ENCODE results near the gene RTN3.
A peak's percentile ranks its signal among the peaks of the same experiment; 100 is the strongest.

RTN3 gene

GRCh38 chr11:63745304-63746170, 64.2 kb downstream of the RTN3 start:
- DNase-seq, result no peak

DNA sequence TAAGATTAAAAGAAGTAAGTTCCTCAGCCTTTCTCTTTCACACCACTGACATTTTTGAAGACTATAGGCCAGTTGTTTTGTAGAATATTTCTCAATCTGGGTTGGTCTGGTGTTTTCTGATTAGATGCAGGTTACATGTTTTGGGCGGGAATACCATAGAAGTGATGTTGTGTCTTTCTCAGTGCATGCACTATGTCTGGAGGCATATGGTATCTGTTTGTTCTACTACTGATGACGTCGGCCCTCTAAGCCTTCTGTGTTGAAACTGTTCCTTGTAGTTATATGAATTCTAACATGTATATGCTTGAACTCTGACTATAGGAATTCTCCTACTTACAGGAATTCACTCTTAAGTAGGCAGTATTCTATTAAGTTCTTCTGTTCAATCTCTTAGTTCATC, 65.7 kb downstream of the RTN3 start:
- DNase-seq, result no peak

DNA sequence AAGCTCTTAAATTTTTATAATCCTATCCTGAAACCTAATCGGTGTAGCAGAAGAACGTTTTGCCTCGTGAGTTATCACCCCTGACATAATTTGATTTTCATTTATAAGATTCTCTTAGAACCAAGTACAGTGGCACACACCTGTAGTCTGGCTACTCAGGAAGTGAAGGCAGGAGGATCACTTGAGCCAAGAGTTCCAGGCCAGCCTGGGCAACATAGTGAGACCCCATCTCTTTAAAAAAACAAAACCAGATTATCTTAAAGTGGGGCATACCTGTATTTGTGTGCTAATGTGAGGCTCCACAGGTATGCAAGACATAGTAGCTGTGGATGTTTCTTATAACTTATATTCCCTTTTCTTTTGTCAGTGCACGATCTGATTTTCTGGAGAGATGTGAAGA, 68.3 kb downstream of the RTN3 start:
- DNase-seq, result no peak

GRCh38 chr11:63756919-63757761, 75.8 kb downstream of the RTN3 start:
- DNase-seq, result no peak

DNA sequence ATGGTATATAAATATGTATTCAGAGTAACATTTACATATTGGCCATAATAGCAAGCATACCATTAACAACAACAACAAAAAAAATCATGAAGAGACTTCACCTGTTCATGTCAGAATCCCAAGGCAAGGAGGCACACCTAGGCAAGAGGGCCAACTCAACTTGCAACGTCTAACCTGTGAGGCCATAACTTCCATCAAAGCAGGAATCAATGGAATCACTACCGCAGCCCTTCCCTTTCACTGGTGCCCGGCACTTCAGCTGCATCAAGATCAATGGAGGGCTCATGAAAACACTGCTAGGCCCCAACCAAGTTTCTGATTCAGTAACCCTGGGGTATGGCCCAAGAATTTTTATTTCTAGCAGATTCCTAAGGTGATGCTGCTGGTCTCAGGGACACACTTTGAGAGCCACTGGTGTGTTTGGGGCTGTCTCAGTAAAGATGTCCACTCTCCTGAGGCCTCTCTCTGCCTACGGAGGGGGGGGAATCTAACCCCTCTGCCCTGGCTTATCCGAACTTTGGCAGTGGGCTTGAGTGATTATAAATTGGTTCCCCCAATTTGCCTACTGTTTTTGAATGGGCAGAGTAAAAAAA, 79.3 kb downstream of the RTN3 start:
- DNase-seq, result no peak

DNA sequence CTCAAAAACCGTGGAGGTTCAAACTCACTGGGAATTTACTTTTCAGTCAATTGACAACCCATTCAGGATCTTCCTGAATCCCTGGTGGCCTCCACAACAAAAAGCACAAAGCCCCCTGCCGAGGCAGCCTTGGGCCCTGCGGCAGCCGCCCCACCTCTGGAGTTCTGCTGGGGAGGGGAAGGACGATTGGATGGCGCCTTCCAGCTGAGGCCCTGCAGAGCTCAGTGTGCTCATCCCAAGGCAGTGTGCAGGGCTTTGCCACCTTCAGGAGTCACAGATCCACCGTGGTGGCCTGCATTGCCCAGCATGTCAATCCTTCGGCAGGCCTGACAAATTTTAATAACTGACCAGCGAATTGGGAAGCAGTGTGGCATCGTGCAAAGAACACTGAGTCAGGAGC, 79.9 kb downstream of the RTN3 start:
- DNase-seq, result no peak

- DNase-seq, result no peak
Observed at GRCh38 chr11:63761931-63762653, 80.8 kb downstream of the RTN3 start.

DNA sequence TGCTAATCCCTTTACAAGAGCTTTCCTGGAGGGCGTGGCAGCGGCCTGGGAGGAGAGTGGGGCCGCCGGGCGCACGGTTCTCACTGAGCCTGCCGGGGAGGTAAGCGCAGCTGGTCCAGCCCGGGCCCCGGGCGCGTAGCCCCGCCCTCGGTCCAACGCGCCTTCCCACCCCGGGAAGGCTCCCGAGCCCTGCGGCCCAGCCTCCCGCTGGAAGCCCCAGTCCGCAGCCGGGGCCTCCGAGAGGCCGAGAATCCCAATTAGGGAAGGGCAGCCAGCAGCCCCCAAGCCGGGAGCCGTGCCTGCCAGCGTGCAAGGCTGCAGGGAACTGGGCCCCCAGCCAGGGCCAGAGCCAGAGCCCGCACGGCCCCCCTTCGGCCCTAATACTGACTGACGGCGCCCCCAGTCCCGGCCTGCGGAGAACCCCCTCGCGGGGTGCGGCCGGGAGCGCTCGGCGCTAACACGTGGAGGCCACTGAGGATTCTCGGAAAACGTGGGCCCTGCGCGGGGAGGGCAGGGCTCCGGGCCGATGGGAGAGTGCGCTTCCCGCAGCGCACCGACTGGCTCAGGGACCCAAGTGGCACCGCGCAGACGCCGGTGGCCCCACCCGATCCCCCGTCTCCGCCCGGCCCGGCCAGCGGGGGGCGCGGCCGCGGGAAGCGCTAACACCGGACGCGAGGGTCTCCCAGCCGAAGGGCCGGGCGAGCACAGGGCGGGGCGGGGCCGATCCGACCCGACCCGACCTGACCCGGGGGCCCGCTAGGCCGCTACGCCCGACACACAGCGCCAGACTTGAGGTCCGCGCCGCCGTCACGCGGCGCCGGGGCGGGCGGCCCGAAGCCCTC, 81.6 kb downstream of the RTN3 start:
- DNase-seq, result peak; percentile 24

GRCh38 chr11:63763496-63764339, 82.4 kb downstream of the RTN3 start:
- no peak for DNase-seq

DNA sequence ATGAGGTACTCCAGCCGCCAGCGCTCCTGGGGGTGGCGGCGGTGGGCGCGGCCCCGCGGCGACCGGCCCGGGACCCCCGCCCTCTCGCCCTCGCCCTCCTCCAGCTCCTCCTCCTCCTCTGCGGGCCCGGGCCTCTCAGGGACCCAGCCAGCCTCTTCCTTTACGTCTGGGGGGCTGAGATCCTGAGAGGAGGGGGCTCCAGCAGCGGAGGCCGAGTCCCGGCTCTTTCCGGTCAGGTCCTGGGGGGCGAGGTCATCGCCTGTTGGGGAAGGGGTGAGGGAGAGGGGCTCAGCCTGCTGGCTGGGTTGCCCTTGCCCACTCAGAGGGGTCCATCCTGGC, 83.0 kb downstream of the RTN3 start:
- DNase-seq, result no peak

- no peak for DNase-seq
Observed at GRCh38 chr11:63764679-63765647, 83.7 kb downstream of the RTN3 start.

DNA sequence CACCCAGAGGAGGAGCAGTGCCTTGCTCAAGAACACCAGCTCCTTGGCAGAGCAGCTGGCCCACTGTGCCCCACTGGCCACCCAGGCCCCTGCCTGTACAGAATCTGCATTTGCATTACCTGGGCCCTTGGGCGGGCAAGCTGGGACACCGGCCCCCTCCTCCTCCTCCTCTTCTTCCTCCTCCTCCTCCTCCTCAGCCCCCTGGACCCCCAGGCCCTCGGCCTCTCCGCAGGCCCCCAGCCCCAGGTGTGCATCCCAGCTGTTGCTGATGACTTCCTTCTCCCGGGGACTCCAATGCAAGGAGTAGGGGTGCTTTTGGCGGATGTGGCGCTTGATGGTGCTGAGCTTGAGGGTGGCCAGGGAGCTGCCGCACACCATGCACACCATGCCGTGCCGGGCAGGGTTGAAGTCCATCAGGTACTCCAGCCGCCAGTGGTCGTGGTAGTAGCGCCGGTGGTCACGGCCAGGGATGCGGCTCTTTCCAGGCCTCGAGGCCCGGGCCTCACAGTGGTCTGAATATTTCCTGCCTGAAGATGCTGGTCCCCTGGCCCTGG, 84.5 kb downstream of the RTN3 start:
- DNase-seq, result no peak

DNA sequence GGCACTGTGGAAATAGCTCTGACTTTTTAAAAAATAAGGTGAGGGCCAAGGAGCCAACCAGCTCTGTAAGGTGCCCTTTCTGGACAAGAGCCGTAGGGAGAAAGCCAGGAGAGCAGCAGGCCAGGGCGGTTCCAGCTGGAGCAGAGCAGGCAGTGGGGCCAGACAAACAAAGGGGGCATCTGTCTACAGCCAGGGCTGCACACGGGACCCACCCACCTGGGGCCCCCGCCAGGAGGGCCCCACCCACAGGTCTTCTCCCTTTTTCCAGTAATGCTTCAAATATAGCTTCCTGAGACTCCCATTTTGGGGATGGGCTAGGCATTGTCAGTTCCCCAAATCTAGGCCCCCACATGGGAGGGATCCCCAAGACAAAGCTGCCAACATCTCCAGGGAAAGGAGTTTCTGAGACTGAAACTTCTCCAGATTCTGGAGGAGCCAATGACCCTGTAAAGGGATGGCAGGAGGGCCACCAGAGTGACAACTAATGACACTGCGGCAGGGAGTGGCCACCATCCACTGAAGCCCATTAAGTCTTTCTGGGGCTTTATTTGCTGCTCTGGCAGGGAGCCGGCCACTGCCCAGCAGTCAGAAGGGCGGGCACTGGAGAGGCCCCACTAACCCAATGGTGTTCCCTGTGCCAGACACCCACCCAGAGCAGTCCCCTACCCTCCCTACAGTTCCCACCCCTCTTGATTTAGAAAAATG, 85.4 kb downstream of the RTN3 start:
- no peak for DNase-seq

- DNase-seq, result no peak
Observed at GRCh38 chr11:63767267-63767564, 85.9 kb downstream of the RTN3 start.

DNA sequence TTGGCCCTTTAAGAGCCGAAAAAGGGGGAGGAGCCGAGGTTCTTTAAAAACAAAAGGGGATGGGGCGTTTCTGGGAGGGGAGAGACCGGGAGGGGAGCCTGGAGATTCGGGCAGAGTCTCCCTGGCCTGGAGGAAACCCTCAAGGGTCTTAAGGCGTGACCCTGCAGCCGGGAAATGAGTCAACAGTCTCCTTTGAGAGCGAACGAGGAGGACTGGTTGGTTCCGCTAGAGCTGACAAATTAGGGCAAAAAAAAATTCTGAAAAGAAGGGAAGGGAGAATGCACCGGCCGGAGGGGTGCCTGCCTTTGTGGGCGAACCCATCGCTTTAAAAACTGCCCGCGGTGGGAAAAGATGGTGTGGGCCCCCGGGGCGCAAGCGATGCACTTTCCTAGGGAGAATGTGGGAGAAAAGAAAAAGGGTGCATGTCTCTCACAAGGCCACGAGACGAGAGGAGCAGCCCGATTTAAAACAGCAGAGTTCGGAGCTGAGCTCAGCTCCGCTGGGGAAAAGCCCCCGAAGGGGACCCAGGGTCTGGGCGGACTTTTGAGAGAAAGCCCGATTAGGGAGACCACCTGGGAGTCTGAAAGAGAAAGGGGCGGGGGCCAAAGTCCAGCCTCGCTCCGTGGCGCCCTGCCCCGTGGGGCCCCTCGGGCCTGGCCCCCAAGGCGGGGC, 86.4 kb downstream of the RTN3 start:
- DNase-seq, result peak; percentile 72

- peak; percentile 10 for DNase-seq
Observed at GRCh38 chr11:63768237-63769041, 87.1 kb downstream of the RTN3 start, which contains the start of gene ZFTA. Gene ZFTA (minus strand): TSS chr11:63768775. CDS start chr11:63768622, 153 bp downstream.

- no peak for DNase-seq
Observed at GRCh38 chr11:63769042-63769713, 87.9 kb downstream of the RTN3 start.

Measured in NCI-H748 treated with DMSO at 0.1 percent for 48 hours (cell line).